ENCODE data around the gene CORO1C. TPM values are rescaled to one million over a fixed set of nuclear protein-coding genes. Genes with fewer than 3 reads are reported as not detected.

The CORO1C gene
- polyA plus RNA-seq, 1 donor = 68.4 TPM

DNA sequence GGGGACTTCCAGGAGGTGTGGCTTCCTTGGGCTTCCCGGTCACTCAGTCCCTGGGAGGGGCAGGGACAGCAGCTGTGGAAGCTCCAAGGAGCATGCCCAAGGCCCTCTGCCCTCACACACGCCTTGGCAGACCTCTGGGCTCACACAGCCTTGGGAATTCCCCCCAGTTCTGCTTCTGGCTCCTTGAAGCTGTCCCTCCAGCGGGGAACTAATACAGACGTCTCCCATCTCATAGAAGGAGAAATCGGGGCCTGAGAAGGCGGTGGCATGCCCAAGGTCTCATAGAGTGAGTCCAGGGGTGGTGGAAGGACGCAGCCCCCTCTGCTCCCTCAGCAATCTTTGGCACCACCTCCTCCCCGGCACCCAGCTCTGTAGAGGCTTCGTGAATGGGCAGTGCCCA, 117.8 kb downstream of the CORO1C start:
- no peak overlapping the region for H3K4me3 ChIP-seq (ENCODE audit: low read length)
- no peaks in the 10 kb centered on the region for H3K9me3 ChIP-seq (ENCODE audit: control insufficient read depth, low read depth, low read length)
- no peaks in the 10 kb centered on the region for H3K36me3 ChIP-seq (ENCODE audit: control insufficient read depth, insufficient read depth, low read length)
- peaks cover 5% of the 10 kb centered on the region for H3K27me3 ChIP-seq (ENCODE audit: control insufficient read depth, insufficient read depth, low read length)
- WGBS (ENCODE audit: insufficient coverage, low lambda C conversion rate) = no CpG with 5 or more reads among the region's 9 CpGs
- no peak for DNase-seq
- no peak overlapping the region for H3K27ac ChIP-seq (ENCODE audit: low read length)
- no peaks in the 10 kb centered on the region for H3K4me1 ChIP-seq (ENCODE audit: control insufficient read depth, insufficient read depth, low read length)

DNA sequence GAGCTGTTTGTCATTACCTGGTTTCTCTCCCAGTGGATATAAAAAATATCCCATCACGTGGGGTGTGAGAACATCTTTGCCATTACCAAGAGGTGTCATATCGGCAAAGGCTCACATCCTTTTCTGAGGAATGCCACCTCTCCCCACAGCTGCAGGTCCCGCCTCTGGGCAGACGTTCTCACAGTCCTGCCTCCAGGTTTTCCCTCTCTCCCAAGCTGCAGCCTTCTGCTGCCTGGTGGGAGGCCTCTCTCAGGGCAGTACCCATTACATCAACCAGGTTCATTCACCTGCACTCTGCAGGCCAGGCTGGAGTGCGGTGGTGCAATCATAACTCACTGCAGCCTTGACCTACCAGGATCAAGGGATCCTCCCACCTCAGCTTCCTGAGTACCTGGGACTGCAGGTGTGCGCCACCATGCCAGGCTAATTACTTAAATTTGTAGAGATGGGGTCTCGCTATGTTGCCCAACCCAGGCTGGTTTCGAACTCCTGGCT, 118.5 kb downstream of the CORO1C start:
- Histone ChIP-seq H3K27me3 (ENCODE audit: control insufficient read depth, insufficient read depth, low read length) (peaks cover 5% of the 10 kb centered on the region), H3K36me3 (ENCODE audit: control insufficient read depth, insufficient read depth, low read length) (no peaks in the 10 kb centered on the region), H3K27ac (ENCODE audit: low read length) (no peak overlapping the region), H3K9me3 (ENCODE audit: control insufficient read depth, low read depth, low read length) (no peaks in the 10 kb centered on the region), H3K4me3 (ENCODE audit: low read length) (no peak overlapping the region), H3K4me1 (ENCODE audit: control insufficient read depth, insufficient read depth, low read length) (no peaks in the 10 kb centered on the region)
- DNase-seq = no peak
- WGBS (ENCODE audit: insufficient coverage, low lambda C conversion rate) = 60% methylated on average over 1 of the region's 8 CpGs

DNA sequence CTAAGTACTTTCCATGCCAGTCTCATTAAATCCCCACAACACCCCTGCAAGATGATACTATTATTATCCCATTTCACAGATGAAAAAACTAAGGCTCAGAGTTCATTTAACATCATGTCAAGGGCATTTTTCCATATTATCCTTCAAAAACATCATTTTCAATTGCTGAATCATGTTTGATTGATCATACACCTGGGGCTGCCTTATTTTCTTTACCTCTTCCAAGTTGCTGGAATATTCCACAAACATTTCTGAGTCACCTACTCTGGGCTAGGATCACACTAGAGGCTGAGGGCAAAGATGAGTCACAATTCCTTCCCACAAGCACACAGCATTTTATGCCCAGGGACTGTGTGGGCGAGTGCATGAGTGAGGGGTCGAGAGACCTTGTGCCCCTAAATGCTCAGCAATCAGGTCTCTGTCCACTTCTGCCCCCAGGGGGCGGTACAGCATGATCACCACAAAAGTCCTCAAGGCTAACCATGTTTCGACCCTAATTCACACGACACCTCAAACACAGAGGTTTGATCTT, 119.4 kb downstream of the CORO1C start:
- no peak for DNase-seq
- no CpG with 5 or more reads among the region's 5 CpGs for WGBS (ENCODE audit: insufficient coverage, low lambda C conversion rate)
- Histone ChIP-seq H3K9me3 (ENCODE audit: control insufficient read depth, low read depth, low read length) (no peaks in the 10 kb centered on the region), H3K27ac (ENCODE audit: low read length) (no peak overlapping the region), H3K4me1 (ENCODE audit: control insufficient read depth, insufficient read depth, low read length) (no peaks in the 10 kb centered on the region), H3K4me3 (ENCODE audit: low read length) (no peak overlapping the region), H3K36me3 (ENCODE audit: control insufficient read depth, insufficient read depth, low read length) (no peaks in the 10 kb centered on the region), H3K27me3 (ENCODE audit: control insufficient read depth, insufficient read depth, low read length) (peaks cover 5% of the 10 kb centered on the region)

DNA sequence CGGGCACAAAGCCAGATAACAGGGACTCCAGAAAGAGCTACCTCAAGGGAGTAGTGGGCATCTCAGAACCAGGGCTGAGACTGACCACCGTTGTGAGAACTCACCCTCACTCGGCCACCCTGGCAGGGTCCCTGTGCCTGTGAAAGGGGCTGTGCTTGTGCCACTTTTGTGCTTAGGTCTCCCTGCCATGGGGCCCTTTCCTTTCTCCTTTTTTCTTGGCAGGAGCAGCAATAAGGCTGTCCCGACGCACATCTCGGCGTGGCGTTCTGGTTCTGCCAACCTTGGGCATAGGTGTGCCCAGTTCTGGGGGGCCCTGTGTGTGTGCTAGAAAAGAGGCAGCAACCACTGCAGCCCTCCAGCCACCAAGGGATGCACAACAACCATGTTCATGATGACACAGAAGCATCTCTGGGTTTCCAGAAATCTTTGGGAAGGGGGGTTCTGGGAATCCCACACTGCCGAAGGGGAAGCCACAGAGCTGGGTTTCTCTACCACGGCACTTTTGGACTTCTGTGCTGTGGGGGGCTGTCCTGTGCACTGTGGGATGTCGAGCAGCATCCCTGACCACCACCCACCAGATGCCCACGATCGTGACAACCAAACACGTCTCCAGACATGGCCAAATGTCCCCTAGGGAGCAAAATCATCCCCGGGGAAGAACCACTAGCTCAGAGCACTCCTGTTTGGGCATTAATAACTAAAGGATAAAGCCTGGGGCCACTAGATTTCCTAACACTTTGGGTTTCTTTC, 120.3 kb downstream of the CORO1C start:
- Histone ChIP-seq H3K9me3 (ENCODE audit: control insufficient read depth, low read depth, low read length) (peaks cover 1% of the 10 kb centered on the region), H3K4me1 (ENCODE audit: control insufficient read depth, insufficient read depth, low read length) (no peaks in the 10 kb centered on the region), H3K27ac (ENCODE audit: low read length) (no peak overlapping the region), H3K36me3 (ENCODE audit: control insufficient read depth, insufficient read depth, low read length) (no peaks in the 10 kb centered on the region), H3K27me3 (ENCODE audit: control insufficient read depth, insufficient read depth, low read length) (peaks cover 5% of the 10 kb centered on the region), H3K4me3 (ENCODE audit: low read length) (no peak overlapping the region)
- DNase-seq = no peak
- WGBS (ENCODE audit: insufficient coverage, low lambda C conversion rate) = no CpG with 5 or more reads among the region's 15 CpGs

DNA sequence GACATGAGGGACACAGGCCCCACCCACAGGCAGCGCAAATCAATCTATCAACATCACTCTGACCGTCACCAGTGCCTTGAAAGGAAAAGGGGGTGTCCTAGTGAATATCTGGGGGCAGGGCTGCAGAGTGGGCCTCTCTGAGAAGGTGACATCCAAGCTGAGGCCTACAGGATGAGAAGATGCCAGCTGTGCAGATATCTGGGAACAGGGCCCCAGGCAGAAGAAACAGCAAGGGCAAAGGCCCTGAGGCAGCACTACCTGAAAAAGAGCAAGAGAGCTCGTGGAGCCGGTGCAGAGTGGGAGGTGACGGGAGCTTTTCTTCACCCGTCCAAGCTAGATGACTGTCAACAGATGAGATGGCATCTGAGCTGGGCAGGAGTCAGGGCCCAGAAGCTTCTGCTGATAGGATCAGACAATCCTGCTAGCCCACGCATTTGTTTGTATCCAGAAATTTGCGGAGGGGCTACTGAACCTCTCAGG, 120.9 kb downstream of the CORO1C start:
- H3K27me3 ChIP-seq (ENCODE audit: control insufficient read depth, insufficient read depth, low read length) = peaks cover 5% of the 10 kb centered on the region
- H3K4me3 ChIP-seq (ENCODE audit: low read length) = no peak overlapping the region
- H3K4me1 ChIP-seq (ENCODE audit: control insufficient read depth, insufficient read depth, low read length) = no peaks in the 10 kb centered on the region
- no CpG with 5 or more reads among the region's 8 CpGs for WGBS (ENCODE audit: insufficient coverage, low lambda C conversion rate)
- no peaks in the 10 kb centered on the region for H3K36me3 ChIP-seq (ENCODE audit: control insufficient read depth, insufficient read depth, low read length)
- peaks cover 7% of the 10 kb centered on the region for H3K9me3 ChIP-seq (ENCODE audit: control insufficient read depth, low read depth, low read length)
- no peak for DNase-seq
- H3K27ac ChIP-seq (ENCODE audit: low read length) = no peak overlapping the region

DNA sequence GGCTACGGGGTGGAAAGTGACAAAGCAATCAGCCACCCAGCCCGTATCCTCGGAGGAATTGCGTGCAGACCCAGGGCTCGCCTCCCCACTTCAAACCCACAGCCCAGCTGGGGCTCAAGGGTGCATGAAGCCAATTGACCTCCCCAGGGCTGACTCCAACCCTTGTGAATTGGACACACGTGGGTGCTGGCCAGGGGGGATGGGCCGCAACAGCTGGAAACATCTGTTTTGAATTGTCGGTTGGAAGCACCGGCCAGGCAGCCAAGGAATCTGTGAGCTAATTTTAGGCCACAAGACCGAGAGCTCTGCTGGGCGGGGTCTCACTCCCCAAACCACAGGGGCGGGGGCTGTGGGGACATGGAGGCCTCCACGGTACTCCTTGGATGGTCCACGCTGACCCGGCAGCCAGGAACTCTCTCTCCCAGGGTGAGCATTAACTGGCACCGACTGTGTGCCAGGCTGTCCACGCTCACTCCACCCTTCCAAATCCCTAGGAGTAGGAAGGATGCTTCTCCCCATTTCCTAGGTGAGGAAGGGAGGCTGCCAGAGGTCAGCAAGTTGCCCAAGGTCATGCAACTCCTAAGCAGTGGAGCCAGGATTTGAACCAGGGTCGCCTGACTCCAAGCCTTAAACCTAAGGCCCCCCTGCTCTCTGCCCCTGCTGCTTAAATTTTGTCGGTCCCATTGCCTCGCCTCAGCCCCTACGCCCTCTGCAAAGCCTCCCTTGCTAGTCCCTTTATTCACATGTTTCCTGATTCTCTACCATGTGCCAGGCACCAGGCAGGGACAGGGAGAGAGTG, 121.6 kb downstream of the CORO1C start:
- WGBS (ENCODE audit: insufficient coverage, low lambda C conversion rate) = no CpG with 5 or more reads among the region's 21 CpGs
- DNase-seq = peak; percentile 63 to 64
- Histone ChIP-seq H3K4me1 (ENCODE audit: control insufficient read depth, insufficient read depth, low read length) (no peaks in the 10 kb centered on the region), H3K9me3 (ENCODE audit: control insufficient read depth, low read depth, low read length) (peaks cover 7% of the 10 kb centered on the region), H3K4me3 (ENCODE audit: low read length) (no peak overlapping the region), H3K27me3 (ENCODE audit: control insufficient read depth, insufficient read depth, low read length) (peaks cover 5% of the 10 kb centered on the region), H3K27ac (ENCODE audit: low read length) (no peak overlapping the region), H3K36me3 (ENCODE audit: control insufficient read depth, insufficient read depth, low read length) (no peaks in the 10 kb centered on the region)

DNA sequence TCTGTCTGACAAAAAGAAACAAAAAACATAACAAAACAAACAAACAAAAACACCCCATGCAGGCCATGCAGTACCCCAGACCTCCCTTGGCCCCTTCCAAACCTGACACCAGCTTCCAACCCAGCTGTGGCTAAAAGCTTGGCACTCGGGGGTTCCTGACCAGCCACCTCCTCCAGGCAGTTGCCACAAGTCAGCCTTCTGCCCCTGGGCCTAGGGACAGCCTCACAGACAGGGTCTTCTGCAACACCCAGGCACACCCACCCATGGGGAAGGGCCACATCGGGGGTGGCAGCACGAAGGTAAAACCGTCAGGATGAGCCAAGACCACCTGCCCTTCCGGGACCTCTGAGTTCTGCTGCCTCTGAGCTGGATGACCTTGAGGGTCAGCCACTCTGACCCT, 122.7 kb downstream of the CORO1C start:
- WGBS (ENCODE audit: insufficient coverage, low lambda C conversion rate) = no CpG with 5 or more reads among the region's 5 CpGs

DNA sequence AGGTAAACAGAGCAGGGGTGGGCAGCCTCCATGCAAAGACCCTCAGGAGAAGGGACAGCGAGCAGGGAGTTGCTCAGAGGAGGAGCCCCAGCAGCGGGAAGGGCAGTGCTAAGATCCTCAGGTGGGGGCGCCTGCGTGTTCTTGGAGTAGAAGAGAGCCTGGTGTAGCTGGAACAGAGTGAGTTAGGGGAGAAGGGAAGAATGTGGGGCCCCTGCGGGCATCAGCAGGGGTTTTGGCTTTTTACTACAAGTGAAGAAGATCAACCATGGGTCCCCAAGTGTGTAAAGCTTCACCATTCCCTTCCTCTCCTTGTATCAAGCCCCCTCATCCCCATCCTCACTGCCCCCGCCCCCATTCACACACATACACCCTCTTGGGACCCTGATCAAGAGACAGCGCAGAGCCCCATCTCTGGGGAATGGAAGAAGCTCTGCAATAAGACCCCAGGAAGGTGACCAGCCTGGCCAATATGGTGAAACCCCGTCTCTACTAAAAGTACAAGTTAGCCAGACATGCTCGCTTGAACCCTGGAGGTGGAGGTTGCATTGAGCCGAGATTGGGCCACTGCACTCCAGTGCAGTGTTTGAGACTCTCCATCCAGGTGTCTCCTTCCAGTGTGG, 123.2 kb downstream of the CORO1C start:
- DNase-seq = no peak
- H3K27me3 ChIP-seq (ENCODE audit: control insufficient read depth, insufficient read depth, low read length) = peaks cover 5% of the 10 kb centered on the region
- WGBS (ENCODE audit: insufficient coverage, low lambda C conversion rate) = no CpG with 5 or more reads among the region's 10 CpGs

More for the DNA sequence above, 122.7 kb downstream of the CORO1C start:
- Histone ChIP-seq H3K4me3 (ENCODE audit: low read length) (no peak overlapping the region), H3K27me3 (ENCODE audit: control insufficient read depth, insufficient read depth, low read length) (peaks cover 5% of the 10 kb centered on the region), H3K9me3 (ENCODE audit: control insufficient read depth, low read depth, low read length) (peaks cover 7% of the 10 kb centered on the region), H3K4me1 (ENCODE audit: control insufficient read depth, insufficient read depth, low read length) (no peaks in the 10 kb centered on the region), H3K36me3 (ENCODE audit: control insufficient read depth, insufficient read depth, low read length) (no peaks in the 10 kb centered on the region), H3K27ac (ENCODE audit: low read length) (no peak overlapping the region)
- DNase-seq = no peak

DNA sequence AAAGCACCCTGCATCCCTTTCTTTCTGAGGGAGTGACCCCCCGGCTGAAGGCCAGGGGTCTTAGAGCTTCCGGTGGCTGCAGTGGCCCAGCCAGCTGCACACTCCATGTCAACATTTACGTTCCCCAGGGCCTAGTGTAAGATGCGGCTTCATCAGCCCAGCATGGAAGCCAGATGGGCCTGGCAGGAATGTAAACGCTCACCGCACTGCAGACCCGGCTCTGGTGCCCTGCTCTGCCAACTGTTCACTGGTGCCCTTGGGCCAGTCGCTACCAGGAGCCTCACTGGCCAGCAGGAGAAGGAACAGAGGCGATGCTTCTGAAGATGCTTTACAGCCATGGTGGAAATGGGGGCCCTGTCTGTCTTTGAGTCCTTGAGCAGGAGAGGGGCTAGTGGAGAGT, 124.8 kb downstream of the CORO1C start:
- H3K9me3 ChIP-seq (ENCODE audit: control insufficient read depth, low read depth, low read length) = peaks cover 7% of the 10 kb centered on the region
- no CpG with 5 or more reads among the region's 9 CpGs for WGBS (ENCODE audit: insufficient coverage, low lambda C conversion rate)
- H3K27me3 ChIP-seq (ENCODE audit: control insufficient read depth, insufficient read depth, low read length) = peaks cover 5% of the 10 kb centered on the region
- H3K27ac ChIP-seq (ENCODE audit: low read length) = no peak overlapping the region
- no peak for DNase-seq
- no peak overlapping the region for H3K4me3 ChIP-seq (ENCODE audit: low read length)
- H3K4me1 ChIP-seq (ENCODE audit: control insufficient read depth, insufficient read depth, low read length) = no peaks in the 10 kb centered on the region
- H3K36me3 ChIP-seq (ENCODE audit: control insufficient read depth, insufficient read depth, low read length) = no peaks in the 10 kb centered on the region

More for the DNA sequence above, 123.2 kb downstream of the CORO1C start:
- H3K4me1 ChIP-seq (ENCODE audit: control insufficient read depth, insufficient read depth, low read length) = no peaks in the 10 kb centered on the region
- H3K4me3 ChIP-seq (ENCODE audit: low read length) = no peak overlapping the region
- peaks cover 7% of the 10 kb centered on the region for H3K9me3 ChIP-seq (ENCODE audit: control insufficient read depth, low read depth, low read length)
- H3K36me3 ChIP-seq (ENCODE audit: control insufficient read depth, insufficient read depth, low read length) = no peaks in the 10 kb centered on the region
- H3K27ac ChIP-seq (ENCODE audit: low read length) = no peak overlapping the region
